HG03196 (cell line): ENCODE measurements around the gene HSCB.
"Not testable (repeated sequence)": the region's sequence is repeated elsewhere in the genome, so short reads cannot be mapped to it uniquely, and the experiment has no call there.

ENCODE experiments used
- ATAC-seq: cut with Tn5 transposase; IDR thresholded peaks from one replicate; pipeline ENCODE4 v1.9.1; 2021; ENCODE audit not compliant: unreplicated experiment

The HSCB gene

DNA sequence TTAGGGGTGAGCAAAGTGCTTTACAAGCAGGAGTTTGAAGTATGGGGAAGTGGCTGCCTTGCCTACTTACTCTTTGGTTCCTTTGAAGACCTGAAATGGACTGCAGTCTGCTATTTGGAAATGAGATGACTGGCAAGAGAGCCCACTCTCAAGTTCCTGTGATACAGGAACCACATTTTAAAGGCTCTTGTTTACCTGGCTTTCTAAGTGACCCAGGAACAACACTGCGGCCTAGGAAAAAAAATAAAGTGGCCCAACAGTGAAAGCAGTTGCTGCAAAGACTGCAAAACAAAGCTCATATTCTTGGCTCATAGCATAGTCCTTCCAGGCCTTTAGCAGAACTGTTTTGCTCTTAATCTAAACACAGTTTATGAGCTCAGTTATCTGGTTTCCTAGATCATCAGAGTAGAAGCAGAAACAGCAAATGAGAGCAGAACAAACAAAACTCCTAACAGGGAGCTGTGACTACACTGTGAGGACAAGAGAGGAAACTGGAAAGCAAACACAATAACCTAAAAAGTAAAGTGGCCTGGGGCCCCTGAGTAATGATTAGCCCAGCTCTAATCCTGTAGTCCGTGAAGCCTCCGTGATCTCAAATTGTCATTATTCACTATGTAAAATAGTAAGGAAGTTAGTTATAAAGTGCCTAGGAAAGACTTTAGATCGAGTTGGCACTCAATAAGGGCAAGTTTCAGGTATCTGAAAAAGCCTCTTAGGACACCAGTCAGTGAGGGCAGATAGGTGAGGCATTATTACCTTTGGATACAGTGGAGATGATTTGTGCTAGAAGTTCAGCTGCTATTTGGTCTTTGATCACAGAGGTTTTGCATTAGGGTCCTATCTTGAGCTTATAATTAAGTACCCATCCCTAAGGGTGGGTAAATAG lies 42.2 kb downstream of the HSCB start:
- no peak for ATAC-seq

- ATAC-seq = no peak
Observed at GRCh38 chr22:28788601-28789000, 46.8 kb downstream of the HSCB start.

DNA sequence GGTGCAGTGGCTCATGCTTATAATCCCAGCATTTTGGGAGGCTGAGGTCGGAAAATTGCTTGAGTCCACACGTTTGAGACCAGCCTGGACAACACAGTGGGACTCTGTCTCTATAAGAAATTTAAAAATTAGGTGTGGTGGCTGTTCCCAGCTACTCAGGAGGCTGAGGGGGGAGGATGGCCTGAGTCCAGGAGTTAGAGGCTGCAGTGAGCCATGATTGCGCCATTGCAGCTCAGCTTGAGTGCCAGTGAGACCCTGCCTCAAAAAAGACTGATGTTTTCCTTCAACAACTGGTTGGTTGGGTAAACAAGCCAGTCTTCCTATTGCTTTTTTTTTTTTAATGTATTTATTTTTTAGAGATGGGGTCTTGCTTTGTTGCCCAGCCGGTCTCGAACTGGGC lies 49.3 kb downstream of the HSCB start:
- no peak for ATAC-seq

GRCh38 chr22:28791841-28792490 lies 50.1 kb downstream of the HSCB start:
- peak; percentile 50 for ATAC-seq

DNA sequence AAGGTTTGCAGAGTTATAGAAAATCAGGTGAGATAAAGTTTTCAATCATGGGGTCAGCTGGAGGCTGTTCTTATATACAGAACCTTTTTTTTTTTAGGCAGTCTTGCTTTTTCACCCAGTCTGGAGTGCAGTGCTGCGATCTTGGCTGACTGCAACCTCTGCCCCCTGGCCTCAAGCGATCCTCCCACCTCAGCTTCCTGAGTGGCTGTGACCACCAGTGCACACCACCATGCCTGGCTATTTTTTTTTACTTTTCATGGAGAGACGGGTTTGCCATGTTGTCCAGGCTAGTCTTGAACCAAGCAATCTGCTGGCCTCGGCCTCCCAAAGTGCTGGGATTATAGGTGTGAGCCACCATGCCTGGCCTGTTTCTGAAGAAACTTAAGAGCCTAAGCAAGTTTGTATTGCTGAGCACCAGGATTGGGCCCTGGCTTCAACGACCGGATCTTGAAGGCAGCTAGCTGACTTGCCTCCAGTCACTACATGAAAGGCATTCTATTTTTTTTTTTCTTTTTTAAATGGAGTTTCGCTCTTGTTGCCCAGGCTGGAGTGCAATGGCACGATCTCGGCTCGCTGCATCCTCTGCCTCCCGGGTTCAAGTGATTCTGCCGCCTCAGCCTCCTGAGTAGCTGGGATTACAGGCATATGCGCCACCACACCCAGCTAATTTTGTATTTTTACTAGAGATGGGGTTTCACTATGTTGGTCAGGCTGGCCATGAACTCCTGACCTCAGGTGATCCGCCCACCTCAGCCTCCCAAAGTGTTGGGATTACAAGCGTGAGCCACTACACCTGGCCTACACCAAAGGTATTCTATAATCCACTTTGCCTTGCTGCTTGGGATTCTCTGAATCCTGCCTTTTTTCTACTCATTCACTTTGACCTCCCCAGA lies 50.9 kb downstream of the HSCB start:
- ATAC-seq = peak; percentile 38

- ATAC-seq = no peak
Observed at GRCh38 chr22:28793976-28794584, 52.2 kb downstream of the HSCB start.

GRCh38 chr22:28795071-28795693 lies 53.3 kb downstream of the HSCB start:
- no peak for ATAC-seq

DNA sequence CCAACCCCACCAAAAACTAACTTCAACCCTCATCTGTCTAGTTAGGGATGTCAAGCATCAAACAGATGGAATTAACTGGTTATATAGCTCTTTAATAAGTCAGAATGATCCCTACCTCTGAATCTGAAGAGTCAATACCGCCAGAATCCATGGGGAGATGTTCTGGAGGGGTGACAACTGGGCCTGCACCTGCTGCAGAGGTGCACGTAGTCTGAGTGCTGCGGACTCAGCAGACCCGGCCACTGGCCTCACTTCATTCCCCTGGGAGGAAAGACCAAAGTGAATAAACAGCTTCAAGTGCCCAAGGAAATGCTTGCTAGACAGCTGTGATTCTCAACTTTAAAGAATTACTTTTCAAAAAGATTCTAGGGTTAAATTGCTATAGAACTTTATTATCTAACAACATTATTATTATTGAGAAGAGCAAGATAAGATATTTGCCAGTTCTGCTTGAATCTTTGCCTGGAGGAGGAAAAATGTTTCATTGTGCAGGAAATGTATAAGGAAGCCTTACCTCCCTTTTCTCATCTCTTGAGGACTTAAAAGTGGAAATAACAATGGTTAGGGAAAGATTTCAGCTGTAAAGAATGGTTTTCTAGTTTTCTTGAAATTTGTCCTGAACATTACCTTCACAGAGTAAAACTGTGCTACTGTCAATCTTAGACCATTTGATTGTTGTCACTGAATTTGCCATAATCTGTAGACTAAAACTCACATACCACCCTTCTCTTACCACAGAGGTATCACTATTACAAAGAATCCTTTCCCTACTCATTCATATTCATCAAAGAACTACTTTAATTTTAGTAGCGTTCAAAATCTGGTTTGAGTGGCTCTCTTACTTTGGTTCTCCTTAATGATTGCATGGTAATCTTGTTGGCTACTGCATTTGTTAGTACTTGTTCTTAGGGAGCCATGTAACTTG lies 54.4 kb downstream of the HSCB start:
- ATAC-seq = no peak

- no peak for ATAC-seq
Observed at GRCh38 chr22:28798810-28799605, 57.2 kb downstream of the HSCB start.

GRCh38 chr22:28799606-28800307 lies 57.9 kb downstream of the HSCB start:
- ATAC-seq = peak; percentile 12

DNA sequence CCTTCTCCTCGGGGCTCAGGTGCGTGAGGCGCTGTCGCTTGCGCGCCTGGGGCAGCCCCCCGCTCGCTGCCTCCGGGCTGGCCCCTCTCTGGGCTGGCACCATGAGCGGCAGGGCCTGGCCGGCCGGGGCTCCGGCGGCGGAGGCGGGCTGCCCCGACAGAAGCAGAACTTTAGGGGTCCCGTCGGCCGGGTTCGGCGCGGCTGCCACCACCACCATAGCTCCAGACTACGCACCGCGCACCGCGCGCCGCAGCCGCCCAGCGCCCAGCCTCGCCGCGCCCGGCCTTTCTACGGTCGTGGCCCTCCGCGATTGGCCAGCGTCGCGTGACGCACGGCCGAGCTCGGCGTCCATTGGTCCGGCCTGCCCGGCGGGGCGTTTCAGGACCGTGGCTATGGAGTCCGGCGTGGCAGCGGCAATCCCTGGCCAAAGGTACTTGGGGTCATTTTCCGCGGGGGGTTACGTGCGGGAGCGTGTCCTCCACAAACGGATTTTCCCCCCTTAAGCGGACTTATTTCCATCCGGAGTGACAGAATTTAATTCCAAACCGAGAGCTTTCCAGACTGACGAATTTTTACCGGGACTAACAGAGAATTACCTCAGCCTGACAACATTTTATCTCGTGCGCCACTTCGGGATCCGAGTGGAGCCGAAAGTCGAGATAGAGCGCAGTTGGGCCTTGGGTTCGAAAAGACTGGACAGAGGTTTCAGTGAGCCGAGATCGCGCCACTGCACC lies 58.6 kb downstream of the HSCB start, which contains the start of gene XBP1:
TSS of gene XBP1 (minus strand) at position 262 of the 734 bp plus-strand sequence.
- ATAC-seq = peak; percentile 71

DNA sequence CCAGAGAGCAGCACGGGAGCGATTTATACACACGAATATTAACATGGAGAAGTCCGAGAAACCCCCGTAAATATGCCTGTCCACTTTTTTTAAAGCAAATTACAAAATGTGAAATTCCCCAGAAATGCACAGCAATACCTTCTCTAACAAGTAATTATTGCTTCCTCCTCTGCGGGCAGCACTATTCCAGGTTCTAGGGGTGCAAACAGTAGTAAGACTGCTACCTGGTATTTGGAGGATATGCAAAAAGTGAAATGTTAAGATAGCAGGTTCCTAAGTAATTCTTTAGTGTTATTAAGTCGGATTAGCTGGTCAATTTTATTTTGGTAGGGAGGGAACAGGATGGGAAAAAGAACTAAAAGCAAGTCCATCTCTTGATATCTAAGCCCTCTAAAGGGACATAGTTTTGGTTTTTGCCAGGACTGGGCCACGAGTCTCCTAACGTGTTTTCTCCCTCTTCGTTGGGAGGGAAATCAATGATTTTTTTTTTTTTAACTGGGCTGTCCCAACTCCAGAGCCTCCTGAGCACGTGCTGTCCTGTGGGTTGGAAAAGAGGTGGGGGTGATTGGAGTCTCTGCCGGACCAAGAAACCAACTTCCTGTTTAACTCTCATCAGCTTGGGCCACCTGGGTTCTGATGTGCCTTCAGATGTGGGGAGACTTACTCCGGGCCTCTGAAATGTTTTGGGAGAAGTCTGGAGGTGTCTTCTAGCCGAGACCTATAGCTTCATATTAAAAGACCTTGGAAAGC lies 60.2 kb downstream of the HSCB start:
- ATAC-seq = no peak

DNA sequence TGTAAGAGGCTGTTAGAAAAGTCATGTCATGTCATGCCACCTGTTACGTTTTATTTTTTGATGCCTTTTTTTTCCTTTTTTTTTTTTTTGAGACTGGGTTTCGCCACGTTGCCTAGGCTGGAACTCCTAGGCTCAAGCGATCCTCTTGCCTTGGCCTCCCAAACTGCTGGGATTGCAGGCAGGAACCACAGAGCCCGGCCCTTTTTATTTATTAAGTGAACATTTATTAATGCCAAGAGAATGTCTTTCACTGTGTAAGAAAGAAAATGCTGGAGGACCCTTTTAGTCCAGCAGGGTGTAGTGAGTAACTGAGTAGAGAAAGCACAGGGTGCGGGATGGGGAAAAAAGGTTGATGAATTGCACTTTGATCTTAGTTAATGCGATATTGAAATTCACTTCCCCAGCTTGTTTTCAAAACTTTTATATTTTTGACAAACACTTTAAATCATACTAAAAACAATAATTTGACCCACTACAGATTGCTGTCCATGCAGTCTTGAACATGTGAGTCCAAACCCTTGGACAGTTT lies 60.8 kb downstream of the HSCB start:
- ATAC-seq = no peak

- ATAC-seq = not testable (repeated sequence)
Observed at GRCh38 chr22:28805426-28805825, 63.6 kb downstream of the HSCB start.
